ENCODE results near the gene DKK2.

The DKK2 gene

DNA sequence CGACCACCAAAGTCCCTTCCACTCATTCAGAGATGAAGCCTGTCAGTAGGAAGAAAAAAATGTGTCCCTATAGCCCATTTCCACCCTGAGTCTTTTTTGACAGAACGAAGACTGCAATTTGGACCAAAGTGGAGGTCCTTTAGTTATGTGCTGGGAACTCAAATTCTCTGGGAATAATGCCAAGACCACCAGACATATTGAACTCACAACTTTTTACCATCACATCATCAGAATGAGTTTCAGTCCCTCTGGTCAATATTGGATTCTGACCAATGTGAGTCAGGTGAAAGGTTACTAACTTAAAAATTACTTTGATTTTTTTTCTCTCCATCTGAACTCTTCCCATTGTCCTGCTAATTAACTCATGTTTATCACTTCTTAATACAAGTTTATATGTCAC, 128.9 kb downstream of the DKK2 start:
- DNase-seq = no peak

GRCh38 chr4:106906728-106907127, 129.4 kb downstream of the DKK2 start:
- DNase-seq = no peak

GRCh38 chr4:106898621-106899230, 137.4 kb downstream of the DKK2 start:
- DNase-seq = peak; percentile 18 to 19

GRCh38 chr4:106893903-106894302, 142.2 kb downstream of the DKK2 start:
- no peak for DNase-seq

DNA sequence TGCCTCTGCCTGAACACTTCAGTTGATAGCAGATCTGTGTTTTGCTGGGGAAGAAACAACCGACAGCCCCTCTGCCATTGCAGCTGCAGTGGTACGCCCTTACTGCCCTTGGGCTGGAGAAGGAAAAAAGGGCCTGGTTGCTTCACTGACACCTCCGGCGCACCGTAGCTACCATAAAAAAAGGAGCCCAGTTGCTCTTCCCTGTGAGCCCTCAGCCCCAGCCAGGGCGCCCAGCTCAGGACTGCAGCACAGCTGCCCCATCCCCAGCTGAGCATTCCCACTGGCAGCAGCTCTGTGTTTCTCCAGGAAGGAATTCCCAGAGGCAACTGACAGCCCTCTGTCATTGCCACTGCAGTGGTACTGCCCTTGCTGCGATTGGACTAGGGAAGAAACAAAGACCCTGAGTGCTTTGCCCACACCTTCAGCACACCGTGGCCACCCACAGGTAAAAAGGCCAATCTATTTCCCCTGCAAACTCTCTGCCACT, 142.7 kb downstream of the DKK2 start:
- no peak for DNase-seq

- DNase-seq = no peak
Measured at GRCh38 chr4:106892786-106893185, 143.3 kb downstream of the DKK2 start.

DNA sequence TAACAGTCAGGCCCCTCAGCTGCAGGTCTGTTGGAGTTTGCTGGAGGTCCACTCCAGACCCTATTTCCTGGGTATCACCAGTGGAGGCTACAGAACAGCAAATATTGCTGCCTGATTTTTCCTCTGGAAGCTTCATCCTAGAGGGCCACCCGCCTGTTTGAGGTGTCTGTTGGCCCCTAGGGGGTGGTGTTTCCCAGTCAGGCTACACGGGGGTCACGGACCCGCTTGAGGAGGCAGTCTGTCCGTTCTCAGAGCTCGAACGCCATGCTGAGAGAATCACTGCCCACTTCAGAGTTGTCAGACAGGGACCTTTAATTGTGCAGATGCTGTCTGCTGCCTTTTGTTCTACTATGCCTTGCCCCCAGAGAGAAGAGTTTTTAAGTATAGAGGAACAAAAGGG, 160.8 kb downstream of the DKK2 start:
- DNase-seq = no peak
